NT2/D1 (cell line): ENCODE data around the gene ZNF446.
"Not testable (repeated sequence)": the region's sequence is repeated elsewhere in the genome, so short reads cannot be mapped to it uniquely, and the experiment has no call there.

ENCODE experiments used
- DNase-seq: peaks from one replicate; pipeline ENCODE4 v3.0.0-alpha.2; 2011; ENCODE audit warnings: low read depth, low spot score
- H3K27me3 ChIP-seq: 2 replicates; pipeline ENCODE4 v1.6.0; 2011; ENCODE audit warnings: mild to moderate bottlenecking; ENCODE audit not compliant: insufficient read length, insufficient read depth
- H3K36me3 ChIP-seq: 2 replicates; pipeline ENCODE4 v1.6.1; 2011; ENCODE audit warnings: mild to moderate bottlenecking, low read length, mixed read lengths; ENCODE audit not compliant: insufficient read depth, insufficient read length
- H3K4me1 ChIP-seq: 2 replicates; pipeline ENCODE4 v1.5.1; 2011; ENCODE audit not compliant: insufficient read depth, insufficient read length
- H3K4me3 ChIP-seq: 2 replicates; pipeline ENCODE4 v1.5.1; 2011; ENCODE audit warnings: low read depth; ENCODE audit not compliant: insufficient read length
- H3K9ac ChIP-seq: 2 replicates; pipeline ENCODE4 v1.6.0; 2011; ENCODE audit warnings: low read depth; ENCODE audit not compliant: insufficient read length
- H3K9me3 ChIP-seq: 2 replicates; pipeline ENCODE4 v1.5.1; 2011; ENCODE audit warnings: mild to moderate bottlenecking, low read length; ENCODE audit not compliant: insufficient read depth
- SUZ12 ChIP-seq: IDR thresholded peaks from 2 replicates; pipeline ENCODE4 v1.6.1; 2011; ENCODE audit not compliant: insufficient read length, insufficient read depth; ENCODE audit errors: extremely low read depth
- YY1 ChIP-seq: IDR thresholded peaks from 2 replicates; pipeline ENCODE4 v1.6.1; 2011; ENCODE audit not compliant: insufficient read length, insufficient read depth
- ZNF274 ChIP-seq: IDR thresholded peaks from 2 replicates; pipeline ENCODE4 v1.6.1; 2011; ENCODE audit warnings: mild to moderate bottlenecking, low read depth, low read length

The ZNF446 gene

DNA sequence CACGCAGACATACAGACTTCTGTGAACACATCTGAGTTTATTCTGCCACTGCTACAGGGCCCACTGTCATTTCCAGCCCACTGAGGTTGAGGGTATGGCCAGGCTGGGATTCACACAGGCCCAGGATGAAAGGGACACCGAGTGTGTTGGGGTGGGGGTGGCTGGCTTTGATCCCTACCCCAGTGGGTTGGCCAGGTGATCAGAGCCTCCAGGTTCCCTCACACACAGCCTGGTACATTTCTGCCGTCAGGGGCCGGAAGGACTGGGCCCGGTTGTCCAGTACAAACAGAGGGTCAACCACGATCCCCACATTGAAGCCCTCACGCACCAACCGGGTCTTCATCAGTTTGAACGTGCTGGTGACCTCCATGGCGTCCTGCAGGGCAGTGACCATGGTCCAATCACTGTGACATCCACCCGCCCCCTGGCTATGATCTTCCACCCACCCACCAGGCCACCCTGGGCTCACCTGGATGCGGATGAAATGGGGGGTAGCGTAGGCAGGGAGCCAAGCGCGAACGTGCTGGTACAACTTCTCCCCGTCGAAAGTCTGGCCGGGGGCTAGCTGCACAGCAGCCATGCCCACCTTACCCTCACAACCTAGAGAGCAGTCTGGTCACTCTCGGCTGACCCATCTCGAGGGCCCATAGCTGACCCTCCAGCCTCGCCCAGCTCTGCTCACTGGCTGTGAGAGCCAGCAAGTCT is 22.3 kb downstream of the ZNF446 start:
- Histone ChIP-seq H3K27me3 (no peaks in the 10 kb centered on the region), H3K9me3 (no peaks in the 10 kb centered on the region; the same call in 1 of the 2 replicates), H3K4me3 (peak overlapping the region; percentile 49), H3K9ac (peak overlapping the region; percentile 88), H3K36me3 (no peaks in the 10 kb centered on the region), H3K4me1 (peaks cover 5% of the 10 kb centered on the region)
- no peak for DNase-seq
- TF ChIP-seq SUZ12 (no peak), YY1 (no peak), ZNF274 (no peak)

DNA sequence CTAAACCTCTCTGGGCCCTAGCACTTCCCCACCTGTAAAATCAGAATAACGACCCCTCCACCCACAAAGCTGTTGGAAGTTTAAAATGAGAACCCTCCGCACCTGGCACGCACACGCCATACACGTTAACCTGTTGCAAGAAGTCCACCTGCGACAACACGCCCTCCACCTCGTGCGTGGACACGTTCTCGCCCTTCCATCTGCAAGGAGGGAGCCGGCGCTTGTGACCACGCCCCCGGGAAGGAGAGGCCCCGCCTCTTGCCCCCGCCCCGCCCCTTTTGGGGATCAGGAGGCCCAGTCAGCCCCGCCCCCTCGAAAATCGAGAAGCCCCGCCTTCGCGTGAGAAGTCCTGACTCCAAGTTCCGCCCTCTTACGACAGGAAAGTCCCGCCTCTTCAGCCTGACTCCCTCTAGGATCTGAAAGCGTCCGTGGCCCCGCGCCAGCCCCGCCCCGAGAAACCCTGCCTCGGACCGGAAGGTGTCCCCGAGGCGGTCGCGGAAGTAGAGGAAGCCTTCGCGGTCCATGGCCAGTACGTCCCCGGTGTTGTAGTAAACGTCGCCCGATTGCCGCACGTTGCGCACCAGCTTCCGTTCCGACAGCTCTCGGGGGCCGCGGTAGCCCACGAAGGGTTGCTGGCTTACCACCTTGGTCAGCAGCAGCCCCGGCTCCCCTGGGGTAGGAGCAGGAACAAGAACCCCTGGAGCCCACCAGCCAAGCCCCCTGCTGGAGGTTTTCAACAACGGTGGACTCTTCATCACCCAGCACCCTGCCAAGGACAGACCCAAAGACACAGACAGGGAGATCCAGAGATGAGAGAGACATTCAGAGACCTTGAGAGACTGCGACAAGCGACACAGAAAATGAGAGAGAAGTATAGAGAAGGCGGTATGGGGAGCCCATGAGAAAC is 23.1 kb downstream of the ZNF446 start:
- Histone ChIP-seq H3K4me1 (peaks cover 5% of the 10 kb centered on the region), H3K9ac (peak overlapping the region; percentile 88), H3K27me3 (no peaks in the 10 kb centered on the region), H3K36me3 (no peaks in the 10 kb centered on the region), H3K9me3 (no peaks in the 10 kb centered on the region; the same call in 1 of the 2 replicates), H3K4me3 (peak overlapping the region; percentile 59)
- TF ChIP-seq ZNF274 (no peak), YY1 (no peak), SUZ12 (no peak)
- DNase-seq: peak; percentile 95

DNA sequence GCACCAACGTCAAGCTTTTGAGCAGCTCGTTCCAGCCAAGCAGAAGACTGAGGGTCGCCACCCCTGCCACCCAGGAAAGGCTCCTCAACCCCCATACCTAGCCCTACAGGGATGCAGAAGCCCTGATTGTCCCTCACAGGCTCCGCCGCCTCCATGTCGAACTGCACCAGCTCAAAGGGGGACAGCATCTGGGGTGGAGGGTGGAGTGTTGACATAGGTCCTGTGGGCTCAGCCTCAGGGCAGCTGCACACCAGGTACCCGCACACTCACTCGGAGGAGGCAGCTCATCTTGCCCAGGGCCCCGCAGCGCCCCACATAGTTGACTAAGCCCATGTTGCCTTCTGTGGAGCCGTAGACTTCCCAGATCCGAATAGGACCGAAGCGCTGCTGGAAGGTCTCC is 24.1 kb downstream of the ZNF446 start:
- Histone ChIP-seq H3K9me3 (no peaks in the 10 kb centered on the region; the same call in 1 of the 2 replicates), H3K36me3 (no peaks in the 10 kb centered on the region), H3K27me3 (no peaks in the 10 kb centered on the region), H3K4me1 (peaks cover 5% of the 10 kb centered on the region), H3K9ac (peak overlapping the region; percentile 86), H3K4me3 (peak overlapping the region; percentile 59)
- no peak for TF ChIP-seq SUZ12
- no peak for TF ChIP-seq YY1
- TF ChIP-seq ZNF274: no peak
- no peak for DNase-seq

DNA sequence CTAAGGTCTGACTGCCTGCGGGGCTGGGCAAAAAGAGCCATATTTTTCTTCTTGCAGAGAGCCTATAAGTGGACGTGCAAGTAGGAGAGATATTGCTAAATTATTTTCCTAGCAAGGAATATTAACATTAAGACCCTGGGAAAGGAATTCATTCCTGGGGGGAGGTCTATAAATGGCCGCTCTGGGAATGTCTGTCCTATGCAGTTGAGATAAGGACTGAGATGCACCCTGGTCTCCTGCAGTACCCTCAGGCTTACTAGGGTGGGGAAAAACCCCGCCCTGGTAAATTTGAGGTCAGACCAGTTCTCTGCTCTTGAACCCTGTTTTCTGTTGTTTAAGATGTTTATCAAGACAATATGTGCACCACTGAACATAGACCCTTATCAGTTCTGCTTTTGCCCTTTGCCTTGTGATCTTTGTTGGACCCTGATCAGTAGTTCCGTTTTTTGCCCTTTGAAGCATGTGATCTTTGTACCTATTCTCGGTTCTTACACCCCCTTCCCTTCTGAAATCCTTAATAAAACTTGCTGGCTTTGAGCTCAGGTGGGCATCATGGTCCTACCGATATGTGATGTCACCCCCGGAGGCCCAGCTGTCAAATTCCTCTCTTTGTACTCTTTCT is 31.6 kb downstream of the ZNF446 start:
- not testable (repeated sequence) for H3K4me1 ChIP-seq, H3K9ac ChIP-seq, H3K36me3 ChIP-seq, H3K4me3 ChIP-seq, DNase-seq, H3K9me3 ChIP-seq, H3K27me3 ChIP-seq

DNA sequence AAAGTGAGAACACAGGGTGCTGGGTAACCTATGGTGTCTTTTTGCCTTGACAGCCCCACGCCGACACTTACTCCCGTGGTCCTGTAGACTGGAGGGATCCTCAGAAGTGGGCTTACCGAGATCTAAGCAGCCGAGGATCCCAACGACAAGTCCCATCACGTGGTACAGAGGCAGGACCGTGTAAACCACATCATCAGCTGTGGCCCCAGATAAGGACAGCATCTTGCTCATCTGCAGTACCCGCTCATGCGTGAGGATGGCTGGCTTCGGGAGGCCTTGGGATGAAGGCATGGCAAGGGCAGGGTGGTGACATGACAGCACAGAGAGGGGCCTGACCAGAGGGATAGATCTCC is 33.6 kb downstream of the ZNF446 start:
- peaks cover 3% of the 10 kb centered on the region for H3K36me3 ChIP-seq
- no peak for DNase-seq
- H3K4me3 ChIP-seq: no peak overlapping the region
- H3K27me3 ChIP-seq: no peaks in the 10 kb centered on the region
- no peaks in the 10 kb centered on the region for H3K4me1 ChIP-seq
- TF ChIP-seq YY1: no peak
- TF ChIP-seq SUZ12: no peak
- no peak for TF ChIP-seq ZNF274
- H3K9me3 ChIP-seq: peaks cover 9% of the 10 kb centered on the region; the same call in 1 of the 2 replicates
- H3K9ac ChIP-seq: no peak overlapping the region

DNA sequence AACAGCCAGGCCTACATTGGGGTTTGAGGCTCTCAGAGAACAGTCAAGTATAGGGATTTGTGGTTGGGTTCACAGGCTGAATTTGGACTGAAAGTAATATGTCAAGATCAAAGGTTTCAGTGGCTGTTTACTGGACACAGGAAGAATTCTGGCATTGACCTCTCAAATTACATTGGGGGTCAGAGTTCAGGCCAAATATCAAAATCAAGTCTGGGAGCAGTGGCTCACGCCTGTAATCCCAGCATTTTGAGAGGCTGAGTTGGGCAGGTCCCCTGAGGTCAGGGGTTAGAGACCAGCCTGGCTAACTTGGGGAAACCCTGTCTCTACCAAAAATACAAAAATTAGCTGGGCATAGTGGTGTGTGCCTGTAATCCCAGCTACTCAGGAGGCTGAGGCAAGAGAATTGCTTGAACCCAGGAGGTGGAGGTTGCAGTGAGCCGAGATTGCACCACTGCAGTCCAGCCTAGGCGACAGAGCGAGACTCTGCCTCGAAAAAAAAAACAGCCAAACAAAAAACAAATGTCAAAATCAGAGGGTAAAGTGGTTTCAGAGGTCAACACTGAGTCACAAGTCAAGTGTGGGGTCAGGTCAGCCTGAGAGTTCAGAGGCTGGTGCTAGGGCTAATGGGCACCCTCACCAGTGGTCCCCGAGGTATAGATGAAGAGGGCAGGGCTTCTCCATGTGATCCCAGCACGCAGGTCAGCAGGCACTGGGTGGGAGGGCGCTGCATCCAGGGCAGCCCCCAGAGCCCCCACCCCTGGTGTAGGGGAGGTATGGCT is 34.1 kb downstream of the ZNF446 start:
- no peak for DNase-seq
- TF ChIP-seq YY1 (no peak), ZNF274 (no peak), SUZ12 (no peak)
- Histone ChIP-seq H3K4me1 (peaks cover under 1% of the 10 kb centered on the region), H3K9ac (no peak overlapping the region), H3K4me3 (no peak overlapping the region), H3K9me3 (peaks cover 9% of the 10 kb centered on the region; the same call in 1 of the 2 replicates), H3K36me3 (peaks cover 3% of the 10 kb centered on the region), H3K27me3 (no peaks in the 10 kb centered on the region)
